ENCODE measurements around the gene GAS2L1.

Gene GAS2L1

DNA sequence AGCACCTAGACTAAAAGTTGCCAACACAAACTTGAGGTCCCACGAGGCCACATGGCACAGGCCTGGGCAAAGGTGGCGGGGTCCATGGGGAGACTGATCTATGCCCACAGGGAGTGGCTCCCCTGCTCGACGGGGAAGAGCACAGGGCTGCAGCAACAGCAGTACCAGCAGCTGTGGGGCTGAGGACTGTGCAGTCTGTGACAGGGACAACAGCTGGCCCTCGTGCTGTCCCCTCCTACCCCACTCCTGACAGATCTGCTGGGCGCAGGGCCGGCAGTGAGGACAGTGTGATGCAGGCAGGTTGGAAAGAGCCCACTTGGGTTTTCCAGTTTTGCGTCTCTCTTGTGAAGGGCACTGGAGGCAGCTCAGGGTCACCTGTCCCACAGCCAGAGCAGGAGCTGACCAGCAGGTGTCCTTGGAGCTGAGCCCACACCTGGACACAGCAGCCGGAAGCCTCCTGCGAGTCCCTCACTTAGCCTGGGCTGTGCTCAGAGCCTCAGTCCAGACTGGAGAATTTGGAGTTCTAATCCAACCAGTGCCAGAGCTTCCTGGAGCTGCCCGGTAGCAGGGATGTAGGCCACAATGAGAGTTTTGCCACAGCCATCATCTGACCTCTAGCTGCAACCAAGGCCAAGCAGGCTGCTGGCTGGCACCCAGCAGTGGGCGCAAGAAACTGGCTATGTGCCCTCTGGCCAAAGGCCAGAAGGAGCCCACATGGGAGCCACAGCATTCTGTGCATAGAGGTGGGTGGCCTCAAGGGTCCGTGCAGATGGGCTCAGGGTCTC is 3.6 kb upstream of the GAS2L1 start:
- peaks cover 25 to 28% of the 10 kb centered on the region in 2 donors for H3K36me3 ChIP-seq (ENCODE audit: control insufficient read depth in 1 of 2, insufficient read depth in 2 of 2, low read length in 2 of 2)
- H3K4me3 ChIP-seq (ENCODE audit: low read depth in 1 of 2, low read length in 2 of 2): no peak overlapping the region
- no peaks in the 10 kb centered on the region for H3K27me3 ChIP-seq (ENCODE audit: low read depth, low read length)
- peaks cover 0 to 14% of the 10 kb centered on the region in 2 donors for H3K4me1 ChIP-seq (ENCODE audit: control insufficient read depth in 1 of 2, insufficient read depth in 2 of 2, low read length in 2 of 2)
- H3K9me3 ChIP-seq (ENCODE audit: control insufficient read depth in 1 of 2, low read length in 2 of 2): no peaks in the 10 kb centered on the region
- H3K27ac ChIP-seq (ENCODE audit: low read length): no peak overlapping the region

DNA sequence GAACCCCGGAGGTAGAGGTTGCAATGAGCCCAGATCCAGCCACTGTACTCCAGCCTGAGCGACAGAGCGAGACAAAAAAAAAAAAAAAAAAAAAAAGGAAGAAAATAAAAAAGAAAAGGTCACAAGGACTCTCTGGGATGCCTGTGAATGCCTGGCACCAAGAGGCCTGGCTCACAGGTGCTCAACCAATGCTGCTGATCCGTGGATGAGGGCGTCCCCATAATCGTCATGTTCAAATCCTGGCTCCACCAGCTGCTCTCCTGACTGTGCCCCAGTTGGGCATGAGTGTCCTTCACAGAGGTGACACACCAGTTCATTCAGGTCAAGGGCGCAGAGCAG is 645 bp upstream of the GAS2L1 start:
- Histone ChIP-seq H3K36me3 (ENCODE audit: control insufficient read depth in 1 of 2, insufficient read depth in 2 of 2, low read length in 2 of 2) (peaks cover under 1 to 1% of the 10 kb centered on the region in 2 donors), H3K9me3 (ENCODE audit: control insufficient read depth in 1 of 2, low read length in 2 of 2) (no peaks in the 10 kb centered on the region), H3K27ac (ENCODE audit: low read length) (no peak overlapping the region), H3K4me3 (ENCODE audit: low read depth in 1 of 2, low read length in 2 of 2) (peak overlapping the region in 1 of 2 donors; percentile 95), H3K4me1 (ENCODE audit: control insufficient read depth in 1 of 2, insufficient read depth in 2 of 2, low read length in 2 of 2) (peaks cover 12 to 41% of the 10 kb centered on the region in 2 donors), H3K27me3 (ENCODE audit: low read depth, low read length) (no peaks in the 10 kb centered on the region)

DNA sequence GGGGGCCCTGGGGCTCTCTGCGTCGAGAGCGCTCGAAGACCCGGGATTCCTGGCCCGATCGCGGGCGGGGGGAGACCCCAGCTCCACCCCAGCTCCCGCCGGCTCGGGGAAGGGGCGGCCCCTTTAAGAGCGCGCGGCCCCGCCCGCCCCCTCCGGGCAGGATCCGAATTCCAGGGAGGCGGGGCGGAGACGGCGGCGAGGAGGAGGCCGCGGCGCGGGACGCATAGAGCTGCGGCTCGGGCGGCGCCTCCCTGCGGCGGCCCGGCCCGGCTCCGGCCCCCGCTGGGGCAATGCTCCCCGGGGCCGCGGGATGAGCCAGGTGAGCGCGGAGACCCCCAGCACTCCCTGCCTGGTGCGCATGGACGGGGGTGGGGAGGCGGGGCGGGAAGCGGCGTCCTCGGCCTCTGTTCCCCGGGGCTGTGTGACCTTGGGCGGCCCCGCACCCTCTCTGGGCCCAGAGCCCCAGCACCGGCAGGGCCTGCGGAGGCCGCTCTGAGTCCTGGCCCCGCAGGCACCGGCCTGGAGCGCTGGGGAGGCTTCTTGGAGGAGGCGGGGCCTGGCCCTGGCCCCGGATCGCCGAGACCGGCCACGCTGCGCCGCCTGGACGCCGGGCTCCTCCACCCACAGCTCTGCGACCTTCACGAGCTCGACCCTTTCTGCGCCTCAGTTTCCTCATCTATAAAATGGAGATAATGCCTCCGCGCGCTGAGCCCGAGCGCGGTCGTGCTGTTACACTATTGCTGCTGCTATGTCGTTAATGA is 565 bp downstream of the GAS2L1 start:
- no peak overlapping the region for H3K27ac ChIP-seq (ENCODE audit: low read length)
- no peaks in the 10 kb centered on the region for H3K36me3 ChIP-seq (ENCODE audit: control insufficient read depth in 1 of 2, insufficient read depth in 2 of 2, low read length in 2 of 2)

DNA sequence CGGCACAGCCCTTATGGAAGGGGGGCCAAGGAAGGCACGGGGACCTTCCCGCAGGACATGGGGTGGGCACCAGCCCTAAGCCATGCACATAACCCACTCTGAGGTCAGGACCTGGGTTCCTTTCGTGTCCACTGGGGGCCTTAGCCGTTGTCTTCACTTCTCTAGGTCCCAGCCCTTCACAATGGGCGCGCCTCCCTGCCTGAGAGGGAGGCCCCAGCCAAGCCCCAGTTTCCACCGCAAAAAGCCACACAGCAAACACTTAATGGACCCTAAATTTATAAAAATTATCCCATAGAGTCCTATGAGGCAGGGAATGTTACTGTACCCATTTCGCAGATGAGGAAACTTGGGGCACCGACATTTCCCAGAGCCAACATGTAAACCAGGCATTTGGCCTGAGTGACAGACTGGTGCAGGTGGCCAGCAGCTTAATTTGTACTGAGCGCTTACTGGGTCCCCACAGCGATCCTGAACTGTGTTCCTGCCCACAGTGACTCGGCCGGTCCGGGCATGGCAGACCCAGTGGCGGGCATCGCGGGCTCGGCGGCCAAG is 1.2 kb downstream of the GAS2L1 start:
- Histone ChIP-seq H3K9me3 (ENCODE audit: control insufficient read depth in 1 of 2, low read length in 2 of 2) (no peaks in the 10 kb centered on the region), H3K27ac (ENCODE audit: low read length) (no peak overlapping the region), H3K36me3 (ENCODE audit: control insufficient read depth in 1 of 2, insufficient read depth in 2 of 2, low read length in 2 of 2) (no peaks in the 10 kb centered on the region), H3K4me1 (ENCODE audit: control insufficient read depth in 1 of 2, insufficient read depth in 2 of 2, low read length in 2 of 2) (peaks cover 15 to 59% of the 10 kb centered on the region in 2 donors), H3K27me3 (ENCODE audit: low read depth, low read length) (no peaks in the 10 kb centered on the region), H3K4me3 (ENCODE audit: low read depth in 1 of 2, low read length in 2 of 2) (peak overlapping the region; percentile 76 to 95)

More for the DNA sequence above, 565 bp downstream of the GAS2L1 start:
- no peaks in the 10 kb centered on the region for H3K9me3 ChIP-seq (ENCODE audit: control insufficient read depth in 1 of 2, low read length in 2 of 2)
- peak overlapping the region; percentile 76 to 95 for H3K4me3 ChIP-seq (ENCODE audit: low read depth in 1 of 2, low read length in 2 of 2)
- H3K27me3 ChIP-seq (ENCODE audit: low read depth, low read length): no peaks in the 10 kb centered on the region
- peaks cover 15 to 52% of the 10 kb centered on the region in 2 donors for H3K4me1 ChIP-seq (ENCODE audit: control insufficient read depth in 1 of 2, insufficient read depth in 2 of 2, low read length in 2 of 2)

DNA sequence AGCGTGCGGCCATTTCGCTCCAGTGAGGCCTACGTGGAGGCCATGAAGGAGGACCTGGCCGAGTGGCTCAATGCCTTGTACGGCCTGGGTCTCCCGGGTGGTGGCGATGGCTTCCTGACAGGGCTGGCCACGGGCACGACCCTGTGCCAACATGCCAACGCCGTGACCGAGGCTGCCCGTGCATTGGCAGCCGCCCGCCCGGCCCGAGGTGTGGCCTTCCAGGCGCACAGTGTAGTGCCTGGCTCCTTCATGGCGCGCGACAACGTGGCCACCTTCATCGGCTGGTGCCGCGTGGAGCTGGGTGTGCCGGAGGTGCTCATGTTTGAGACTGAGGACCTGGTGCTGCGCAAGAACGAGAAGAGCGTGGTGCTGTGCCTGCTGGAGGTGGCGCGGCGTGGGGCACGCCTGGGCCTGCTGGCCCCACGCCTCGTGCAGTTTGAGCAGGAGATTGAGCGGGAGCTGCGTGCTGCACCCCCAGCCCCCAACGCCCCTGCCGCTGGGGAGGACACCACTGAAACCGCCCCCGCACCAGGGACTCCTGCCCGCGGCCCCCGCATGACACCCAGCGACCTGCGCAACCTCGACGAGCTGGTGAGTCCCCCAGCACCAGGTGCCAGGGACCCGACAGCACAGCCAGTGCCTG is 1.8 kb downstream of the GAS2L1 start:
- no peak overlapping the region for H3K27ac ChIP-seq (ENCODE audit: low read length)
- peaks cover 15 to 59% of the 10 kb centered on the region in 2 donors for H3K4me1 ChIP-seq (ENCODE audit: control insufficient read depth in 1 of 2, insufficient read depth in 2 of 2, low read length in 2 of 2)
- no peaks in the 10 kb centered on the region for H3K36me3 ChIP-seq (ENCODE audit: control insufficient read depth in 1 of 2, insufficient read depth in 2 of 2, low read length in 2 of 2)
- H3K4me3 ChIP-seq (ENCODE audit: low read depth in 1 of 2, low read length in 2 of 2): peak overlapping the region in 1 of 2 donors; percentile 95
- no peaks in the 10 kb centered on the region for H3K9me3 ChIP-seq (ENCODE audit: control insufficient read depth in 1 of 2, low read length in 2 of 2)
- no peaks in the 10 kb centered on the region for H3K27me3 ChIP-seq (ENCODE audit: low read depth, low read length)

DNA sequence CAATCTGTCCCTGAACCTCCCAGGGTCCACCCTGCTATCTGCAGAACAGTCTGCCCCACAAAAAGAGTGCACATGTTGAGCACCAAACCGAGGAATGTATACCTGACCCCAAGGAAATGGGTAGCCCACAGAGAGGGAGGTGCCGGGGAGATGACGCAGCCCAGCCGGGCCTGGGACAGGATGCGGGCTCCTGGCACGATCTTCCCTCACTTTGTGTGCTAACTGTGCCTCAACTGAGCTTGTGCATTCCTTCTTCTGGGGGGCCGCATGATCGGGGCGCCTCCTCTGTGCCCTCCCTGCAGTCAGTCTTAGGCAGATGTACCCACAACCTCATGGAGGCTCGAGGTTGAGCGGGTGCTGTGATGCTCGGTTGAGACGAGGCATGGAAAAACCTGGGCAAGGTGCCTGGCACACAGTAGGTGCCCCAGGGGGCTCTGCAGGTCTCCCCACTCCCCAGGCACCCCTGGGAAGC is 2.4 kb downstream of the GAS2L1 start:
- H3K27me3 ChIP-seq (ENCODE audit: low read depth, low read length): peaks cover 5% of the 10 kb centered on the region
- H3K27ac ChIP-seq (ENCODE audit: low read length): no peak overlapping the region
- H3K36me3 ChIP-seq (ENCODE audit: control insufficient read depth in 1 of 2, insufficient read depth in 2 of 2, low read length in 2 of 2): no peaks in the 10 kb centered on the region
- no peaks in the 10 kb centered on the region for H3K9me3 ChIP-seq (ENCODE audit: control insufficient read depth in 1 of 2, low read length in 2 of 2)
- peaks cover 15 to 62% of the 10 kb centered on the region in 2 donors for H3K4me1 ChIP-seq (ENCODE audit: control insufficient read depth in 1 of 2, insufficient read depth in 2 of 2, low read length in 2 of 2)
- H3K4me3 ChIP-seq (ENCODE audit: low read depth in 1 of 2, low read length in 2 of 2): peak overlapping the region; percentile 21 to 95

DNA sequence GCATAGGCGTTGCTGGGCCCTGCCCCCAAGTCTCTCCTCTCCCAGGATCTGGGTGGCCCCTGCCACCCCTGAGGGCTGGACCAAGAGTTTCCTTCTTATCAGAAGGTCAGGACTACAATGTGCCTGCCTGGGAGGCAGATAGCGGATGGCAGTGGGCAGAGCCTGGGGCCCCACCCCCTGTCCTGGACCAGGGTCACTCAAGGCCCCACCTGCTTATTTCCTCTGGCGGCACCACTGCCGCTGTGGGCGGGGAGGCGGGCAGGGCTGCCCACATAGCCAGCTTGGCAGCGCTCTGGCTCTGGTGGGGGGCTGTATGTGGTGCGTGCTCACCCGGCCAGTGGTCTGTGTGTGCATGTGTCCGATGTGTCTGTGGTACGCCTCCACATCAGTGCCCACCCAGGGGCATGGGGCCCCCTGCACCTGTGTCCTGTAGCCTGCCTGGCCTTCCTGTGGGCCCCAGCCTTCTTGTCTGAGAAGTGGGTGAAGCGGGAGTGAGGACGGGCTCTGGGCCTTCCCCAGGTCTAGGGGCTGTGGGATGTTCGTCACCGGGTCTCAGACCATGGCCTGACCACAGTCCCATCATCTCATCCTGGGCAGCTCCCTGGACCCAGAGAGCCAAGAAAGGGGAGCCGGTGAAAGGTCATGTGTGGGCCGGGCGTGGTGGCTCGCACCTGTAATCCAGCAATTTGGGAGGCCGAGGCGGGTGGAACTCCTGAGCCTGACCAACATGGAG is 3.0 kb downstream of the GAS2L1 start:
- Histone ChIP-seq H3K27ac (ENCODE audit: low read length) (no peak overlapping the region), H3K27me3 (ENCODE audit: low read depth, low read length) (peaks cover 11% of the 10 kb centered on the region), H3K9me3 (ENCODE audit: control insufficient read depth in 1 of 2, low read length in 2 of 2) (no peaks in the 10 kb centered on the region), H3K4me3 (ENCODE audit: low read depth in 1 of 2, low read length in 2 of 2) (peak overlapping the region; percentile 21 to 95), H3K36me3 (ENCODE audit: control insufficient read depth in 1 of 2, insufficient read depth in 2 of 2, low read length in 2 of 2) (no peaks in the 10 kb centered on the region), H3K4me1 (ENCODE audit: control insufficient read depth in 1 of 2, insufficient read depth in 2 of 2, low read length in 2 of 2) (peaks cover 15 to 69% of the 10 kb centered on the region in 2 donors)

DNA sequence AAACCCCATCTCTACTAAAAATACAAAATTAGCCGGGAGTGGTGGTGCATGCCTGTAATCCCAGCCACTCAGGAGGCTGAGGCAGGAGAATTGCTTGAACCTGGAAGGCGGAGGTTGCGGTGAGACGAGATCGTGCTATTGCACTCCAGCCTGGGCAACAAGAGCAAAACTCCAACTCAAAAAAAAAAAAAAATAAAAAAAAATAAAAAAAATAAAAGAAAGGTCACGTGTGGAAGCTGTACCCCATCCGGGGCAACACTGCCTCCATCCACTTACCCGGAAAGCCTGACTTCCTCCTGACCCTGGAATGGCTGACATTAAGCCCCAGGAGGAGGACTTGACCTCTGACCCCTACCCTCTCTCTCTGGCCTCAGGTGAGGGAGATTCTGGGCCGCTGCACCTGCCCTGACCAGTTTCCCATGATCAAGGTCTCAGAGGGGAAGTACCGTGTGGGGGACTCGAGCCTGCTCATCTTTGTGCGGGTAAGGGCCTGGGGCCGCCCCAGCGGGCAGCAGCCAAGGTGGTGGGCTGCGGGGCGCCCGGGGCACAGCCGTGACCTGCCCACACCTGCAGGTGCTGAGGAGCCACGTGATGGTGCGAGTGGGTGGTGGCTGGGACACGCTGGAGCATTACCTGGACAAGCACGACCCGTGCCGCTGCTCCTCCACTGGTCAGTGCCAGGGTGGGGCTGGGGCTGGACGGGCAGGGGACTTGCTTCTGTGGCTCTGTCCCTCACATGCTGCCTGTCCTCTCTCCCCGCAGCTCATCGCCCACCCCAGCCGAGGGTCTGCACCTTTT is 3.8 kb downstream of the GAS2L1 start:
- H3K4me1 ChIP-seq (ENCODE audit: control insufficient read depth in 1 of 2, insufficient read depth in 2 of 2, low read length in 2 of 2): peaks cover 15 to 75% of the 10 kb centered on the region in 2 donors

DNA sequence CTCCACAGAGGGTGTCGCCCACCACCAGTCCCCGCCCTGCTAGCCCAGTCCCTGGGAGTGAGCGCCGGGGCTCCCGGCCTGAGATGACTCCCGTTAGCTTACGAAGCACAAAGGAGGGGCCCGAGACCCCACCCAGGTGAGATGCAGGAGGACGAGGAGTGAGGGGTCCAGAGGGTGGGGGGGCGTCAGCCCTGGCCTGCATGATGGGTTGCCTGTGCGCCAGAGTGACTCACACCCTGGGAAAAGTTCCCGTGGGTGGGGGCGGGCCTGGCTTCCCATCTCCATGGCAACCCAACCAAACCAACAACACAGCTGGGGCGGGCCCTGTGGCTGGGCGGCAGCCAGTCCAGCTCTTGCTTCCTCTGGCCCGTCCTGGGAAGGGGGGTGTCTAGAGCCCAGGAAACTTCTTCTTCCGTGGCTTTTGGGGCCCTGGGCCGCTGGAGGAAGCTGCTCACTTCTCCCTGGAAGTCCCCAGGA is 4.5 kb downstream of the GAS2L1 start:
- H3K9me3 ChIP-seq (ENCODE audit: control insufficient read depth in 1 of 2, low read length in 2 of 2): no peaks in the 10 kb centered on the region
- H3K27me3 ChIP-seq (ENCODE audit: low read depth, low read length): peaks cover 15% of the 10 kb centered on the region
- peak overlapping the region in 1 of 2 donors; percentile 15 for H3K4me3 ChIP-seq (ENCODE audit: low read depth in 1 of 2, low read length in 2 of 2)
- H3K27ac ChIP-seq (ENCODE audit: low read length): no peak overlapping the region
- no peaks in the 10 kb centered on the region for H3K36me3 ChIP-seq (ENCODE audit: control insufficient read depth in 1 of 2, insufficient read depth in 2 of 2, low read length in 2 of 2)
- H3K4me1 ChIP-seq (ENCODE audit: control insufficient read depth in 1 of 2, insufficient read depth in 2 of 2, low read length in 2 of 2): peaks cover 15 to 78% of the 10 kb centered on the region in 2 donors

More for the DNA sequence above, 3.8 kb downstream of the GAS2L1 start:
- Histone ChIP-seq H3K27ac (ENCODE audit: low read length) (no peak overlapping the region), H3K9me3 (ENCODE audit: control insufficient read depth in 1 of 2, low read length in 2 of 2) (no peaks in the 10 kb centered on the region), H3K4me3 (ENCODE audit: low read depth in 1 of 2, low read length in 2 of 2) (peak overlapping the region in 1 of 2 donors; percentile 15), H3K27me3 (ENCODE audit: low read depth, low read length) (peaks cover 14% of the 10 kb centered on the region), H3K36me3 (ENCODE audit: control insufficient read depth in 1 of 2, insufficient read depth in 2 of 2, low read length in 2 of 2) (no peaks in the 10 kb centered on the region)

Measured in muscle layer of duodenum (tissue), 2 donors.